HFF-Myc (cell line): ENCODE measurements around the gene MAST4.

Source experiments
- DNase-seq: peaks from one replicate; pipeline ENCODE4 v3.0.0-alpha.2; 2011; ENCODE audit warnings: low read depth; ENCODE audit errors: extremely low read depth
- H3K4me3 ChIP-seq: replicated peaks from 2 replicates; pipeline ENCODE4 v1.5.1; 2011; ENCODE audit warnings: low read depth, mild to moderate bottlenecking, control low read depth, low read length
- CTCF ChIP-seq: IDR thresholded peaks from 2 replicates; pipeline ENCODE4 v1.5.1; 2012; ENCODE audit warnings: mild to moderate bottlenecking, low read depth, low read length, control low read depth; ENCODE audit errors: missing control alignments

Gene MAST4

GRCh38 chr5:67187006-67187715 is 591.0 kb downstream of the MAST4 start:
- TF ChIP-seq CTCF: no peak
- no peak for DNase-seq
- H3K4me3 ChIP-seq: no peak overlapping the region

DNA sequence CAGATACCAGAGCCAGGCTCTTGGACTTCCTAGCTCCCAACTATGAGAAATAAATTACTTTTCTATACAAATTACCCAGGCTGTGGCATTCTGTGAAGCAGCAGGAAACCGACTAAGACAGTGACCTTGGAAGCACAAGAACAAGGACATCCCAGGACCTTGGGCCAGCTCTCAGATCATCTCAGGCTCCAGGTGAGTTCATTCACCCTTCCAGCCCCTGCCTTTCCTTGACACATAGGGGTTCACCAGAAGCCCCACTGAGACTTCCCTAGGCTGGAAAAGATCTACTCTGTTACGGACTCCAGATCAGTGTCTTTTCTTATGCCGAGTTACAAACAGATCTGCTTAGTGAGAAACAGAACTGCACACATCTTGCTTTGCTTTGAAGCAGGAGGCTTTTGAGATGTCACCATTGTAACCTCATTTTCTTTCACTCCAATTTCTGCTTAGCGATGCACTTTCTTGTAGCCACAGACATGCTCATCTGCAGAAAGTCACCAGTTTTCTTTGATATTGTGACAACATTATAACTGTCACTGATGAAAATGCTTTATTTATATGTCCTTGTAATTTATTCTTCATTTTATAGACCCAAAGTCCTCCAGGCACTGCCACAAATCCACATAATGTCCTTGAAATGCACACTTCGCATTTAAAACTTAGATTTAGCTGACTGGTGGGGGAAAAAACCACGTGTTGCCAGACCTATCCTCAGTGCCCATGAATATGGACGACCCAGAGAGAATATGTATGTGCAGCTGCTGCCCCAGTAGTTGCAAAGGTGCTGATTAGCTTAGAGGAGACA is 592.3 kb downstream of the MAST4 start:
- TF ChIP-seq CTCF: no peak
- DNase-seq: no peak
- no peak overlapping the region for H3K4me3 ChIP-seq

DNA sequence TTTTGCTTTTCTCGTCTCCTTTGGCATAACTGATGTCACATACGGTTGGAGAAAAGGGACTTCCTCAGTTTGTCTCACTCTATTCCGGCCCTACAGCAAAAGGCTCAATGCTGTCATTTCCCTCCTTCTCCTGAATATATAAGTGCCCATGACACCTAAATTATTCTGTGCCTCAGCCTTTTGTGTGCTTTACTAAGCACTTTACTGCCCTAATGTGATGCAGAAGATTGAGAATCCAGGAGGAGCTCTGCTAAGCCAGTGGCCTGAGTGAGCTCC is 592.8 kb downstream of the MAST4 start:
- DNase-seq: no peak
- no peak for TF ChIP-seq CTCF
- no peak overlapping the region for H3K4me3 ChIP-seq

GRCh38 chr5:67189931-67190330 is 593.7 kb downstream of the MAST4 start:
- TF ChIP-seq CTCF: no peak
- DNase-seq: no peak
- no peak overlapping the region for H3K4me3 ChIP-seq

DNA sequence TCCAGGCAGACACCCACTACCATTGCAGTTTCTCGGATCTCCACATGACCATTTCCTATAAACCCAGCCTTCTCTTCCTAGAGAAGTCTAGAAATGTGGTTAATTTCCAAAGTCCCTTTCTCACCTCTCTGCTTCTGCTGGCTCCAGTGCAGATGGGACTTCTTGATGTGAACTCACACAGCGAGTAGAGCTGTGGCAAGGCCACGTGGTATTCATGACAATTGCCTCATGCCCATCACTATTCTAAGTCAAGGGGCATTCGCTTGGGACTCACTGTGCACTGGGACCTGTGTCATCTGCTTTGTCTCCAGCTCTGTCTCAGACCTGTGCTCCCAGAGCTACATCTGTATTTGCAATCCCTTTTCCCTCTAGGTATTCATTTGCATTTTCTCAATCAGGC is 594.2 kb downstream of the MAST4 start:
- no peak overlapping the region for H3K4me3 ChIP-seq

DNA sequence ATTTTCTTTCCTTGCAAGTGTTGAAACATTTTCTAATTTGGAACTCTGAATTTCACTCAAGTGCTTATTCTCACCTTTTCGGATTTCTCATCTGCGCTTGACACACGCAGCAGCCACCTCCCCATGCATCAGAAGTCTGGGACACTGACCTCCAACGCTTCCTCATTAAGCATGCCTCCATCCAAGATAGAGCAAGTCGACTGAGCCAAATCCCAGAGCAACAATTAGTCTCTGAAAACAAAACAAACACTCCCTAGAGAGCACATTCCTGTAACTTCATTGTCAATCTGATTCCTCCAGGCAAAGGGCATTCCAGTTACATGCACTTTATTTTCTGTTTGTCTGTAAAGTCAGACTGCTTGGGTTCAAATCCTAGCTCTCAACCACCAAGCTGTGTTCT is 594.7 kb downstream of the MAST4 start:
- DNase-seq: no peak
- no peak for TF ChIP-seq CTCF
- H3K4me3 ChIP-seq: no peak overlapping the region

More for the DNA sequence above, 594.2 kb downstream of the MAST4 start:
- DNase-seq: no peak
- no peak for TF ChIP-seq CTCF
